GM18517 (cell line): ENCODE data around the gene TBXT.
"Not testable (repeated sequence)": the region's sequence is repeated elsewhere in the genome, so short reads cannot be mapped to it uniquely, and the experiment has no call there.

Experiments used
- ATAC-seq: cut with Tn5 transposase; IDR thresholded peaks from one replicate; pipeline ENCODE4 v1.9.1; 2021; ENCODE audit warnings: mild to moderate bottlenecking, moderate library complexity; ENCODE audit not compliant: unreplicated experiment

Gene TBXT

GRCh38 chr6:166172546-166172945, 4.9 kb upstream of the TBXT start:
- no peak for ATAC-seq

GRCh38 chr6:166169549-166170421, 2.1 kb upstream of the TBXT start:
- no peak for ATAC-seq

- no peak for ATAC-seq
Observed at GRCh38 chr6:166168616-166169548, 1.2 kb upstream of the TBXT start.

GRCh38 chr6:166167258-166167731, 356 bp downstream of the TBXT start:
- ATAC-seq, result no peak

- no peak for ATAC-seq
Observed at GRCh38 chr6:166166314-166167257, 1.1 kb downstream of the TBXT start.

GRCh38 chr6:166165558-166166313, 1.9 kb downstream of the TBXT start:
- no peak for ATAC-seq

- peak; percentile 64 for ATAC-seq
Observed at GRCh38 chr6:166162599-166163342, 4.9 kb downstream of the TBXT start.

- ATAC-seq, result no peak
Observed at GRCh38 chr6:166157930-166158617, 9.6 kb downstream of the TBXT start.

GRCh38 chr6:166156942-166157341, 10.7 kb downstream of the TBXT start:
- no peak for ATAC-seq

- no peak for ATAC-seq
Observed at GRCh38 chr6:166153966-166154365, 13.7 kb downstream of the TBXT start.

- no peak for ATAC-seq
Observed at GRCh38 chr6:166152660-166153059, 15.0 kb downstream of the TBXT start.

GRCh38 chr6:166151798-166152197, 15.9 kb downstream of the TBXT start:
- no peak for ATAC-seq

- ATAC-seq, result no peak
Observed at GRCh38 chr6:166145751-166146150, 21.9 kb downstream of the TBXT start.

GRCh38 chr6:166143011-166143410, 24.6 kb downstream of the TBXT start:
- no peak for ATAC-seq

GRCh38 chr6:166127624-166128472, 39.8 kb downstream of the TBXT start:
- ATAC-seq, result no peak

- not testable (repeated sequence) for ATAC-seq
Observed at GRCh38 chr6:166123115-166123514, 44.5 kb downstream of the TBXT start.

- ATAC-seq, result no peak
Observed at GRCh38 chr6:166121726-166122125, 45.9 kb downstream of the TBXT start.
